ENCODE results near the gene CYTIP.
A peak's percentile ranks its signal among the peaks of the same experiment; 100 is the strongest.

Gene CYTIP

DNA sequence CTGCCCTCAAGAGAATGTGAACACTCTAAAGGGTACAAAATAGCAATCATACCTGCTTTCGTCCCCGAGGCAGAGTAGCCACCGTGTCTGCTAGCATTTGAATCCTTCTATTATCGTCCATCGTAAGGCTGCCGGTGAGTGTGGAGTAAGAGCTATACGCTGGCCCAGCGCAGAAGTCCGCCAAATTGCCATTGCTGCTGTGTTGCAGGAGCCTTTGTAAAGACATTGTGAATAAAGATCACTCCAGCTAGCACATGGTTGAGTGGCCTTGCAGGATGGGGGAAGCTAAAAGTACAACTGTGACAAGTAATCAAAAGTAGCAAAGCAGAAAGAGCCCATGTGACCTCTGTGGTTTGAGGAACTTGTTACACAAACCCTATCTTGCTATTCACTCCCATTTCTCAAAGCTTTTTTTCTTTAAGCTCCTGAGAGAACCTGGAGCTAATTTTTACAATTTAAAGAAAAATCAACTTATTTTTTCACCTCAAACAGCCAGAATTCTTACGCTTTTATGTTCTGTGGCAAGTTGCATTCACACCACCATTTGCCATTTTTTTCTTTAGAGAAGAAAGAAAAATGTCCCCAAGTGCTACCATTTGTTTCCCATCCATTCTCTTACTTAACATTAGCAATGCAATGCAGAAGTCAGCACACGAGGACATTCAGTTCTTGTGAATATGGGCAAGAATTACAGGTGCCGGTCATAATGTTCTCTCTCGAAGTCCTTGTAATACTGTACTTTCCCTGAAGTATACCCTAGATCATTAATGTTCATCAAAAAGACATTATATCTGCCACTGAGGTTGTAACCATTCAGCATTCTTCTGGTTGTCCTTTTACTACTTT, at the start of gene CYTIP:
Gene CYTIP, minus strand, starts transcription at position 295 of the 846 bp plus-strand sequence. Its CDS starts 69 bp downstream, at position 226.
- no peak for DNase-seq

DNA sequence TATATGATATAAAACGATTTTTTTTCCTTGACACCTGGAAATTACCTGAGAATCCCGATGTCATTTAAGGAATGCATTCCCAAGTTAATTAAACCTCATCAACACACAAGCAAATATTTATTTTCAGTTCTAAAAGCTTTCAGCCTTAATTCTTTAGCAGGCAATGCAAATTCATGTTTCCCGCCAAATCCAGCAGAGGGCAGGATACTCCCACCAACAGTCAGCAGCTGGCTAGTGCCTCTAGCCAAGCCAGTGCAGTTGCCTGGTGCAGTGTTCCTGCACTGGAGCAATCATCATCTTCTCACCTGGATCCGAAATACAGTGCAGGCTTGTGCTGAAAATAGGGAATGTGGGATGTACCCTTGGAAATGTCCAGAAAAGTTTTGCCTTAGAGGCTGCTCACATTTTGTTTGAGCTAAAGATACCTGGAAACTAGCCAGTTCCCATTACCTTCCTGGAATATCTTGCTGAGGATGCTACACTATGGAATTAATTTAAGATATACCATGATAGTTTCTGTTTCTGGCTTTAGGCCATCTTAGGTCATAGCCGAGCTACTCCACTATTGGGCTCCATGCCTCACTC, 48.4 kb upstream of the CYTIP start:
- DNase-seq = peak in 1 of 2 experiments; percentile 10

DNA sequence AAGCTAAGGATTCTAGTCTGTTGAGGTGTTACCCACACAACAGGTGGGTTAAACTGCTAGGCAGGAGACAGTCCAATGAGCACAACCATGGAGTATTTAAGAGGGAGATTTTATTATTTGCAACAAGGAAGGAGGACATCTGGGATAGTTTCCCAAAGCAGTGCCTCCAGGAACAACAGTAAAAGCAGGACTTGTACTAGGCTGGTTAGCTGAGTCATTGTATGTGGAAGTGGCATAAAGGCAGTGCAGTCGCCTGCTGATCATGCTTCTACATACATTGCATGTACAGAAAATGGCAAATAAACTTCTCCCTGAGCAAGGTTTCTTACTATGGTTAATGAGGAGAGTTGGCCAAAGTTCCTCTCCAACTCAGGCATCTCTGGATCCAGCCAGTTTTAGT, 46.1 kb upstream of the CYTIP start:
- no peak for DNase-seq

DNA sequence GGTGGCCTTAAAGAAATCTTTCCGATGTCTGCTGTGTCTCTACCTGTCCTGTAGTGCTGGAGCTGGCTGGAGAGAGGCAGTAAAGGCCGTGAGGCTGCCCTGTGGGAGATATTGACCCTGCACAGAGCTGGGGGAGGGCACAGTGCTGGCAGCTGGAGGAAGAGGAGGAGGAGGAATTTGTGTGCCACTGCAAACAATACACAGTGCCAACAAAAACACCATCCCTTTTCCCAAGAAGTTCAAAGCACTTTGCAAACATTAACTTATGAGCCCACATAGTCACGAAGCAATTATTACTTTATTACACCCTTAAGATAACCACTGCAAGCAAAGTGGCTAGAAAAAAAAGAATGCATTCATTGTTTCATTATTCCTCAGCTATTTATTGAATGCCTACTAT, 45.0 kb upstream of the CYTIP start:
- DNase-seq = no peak

DNA sequence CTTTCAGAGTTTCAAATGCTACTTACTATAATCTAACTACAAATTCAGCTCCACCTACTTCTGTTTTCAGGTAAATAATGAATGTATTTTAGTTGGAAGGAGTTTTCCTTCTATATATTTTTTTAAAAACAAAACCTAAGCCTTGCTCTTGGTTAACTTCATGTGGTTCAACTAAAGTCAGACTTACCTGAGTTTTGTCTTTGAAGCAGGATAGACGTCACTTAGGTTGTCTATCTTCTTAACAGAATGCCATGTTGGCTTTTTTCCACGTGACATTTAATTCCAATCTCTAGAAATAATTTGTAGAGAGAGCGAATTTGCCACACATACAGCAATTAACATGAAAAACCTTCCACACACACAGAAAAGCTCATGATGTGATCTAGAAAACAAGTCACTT, 43.9 kb upstream of the CYTIP start:
- DNase-seq = no peak

DNA sequence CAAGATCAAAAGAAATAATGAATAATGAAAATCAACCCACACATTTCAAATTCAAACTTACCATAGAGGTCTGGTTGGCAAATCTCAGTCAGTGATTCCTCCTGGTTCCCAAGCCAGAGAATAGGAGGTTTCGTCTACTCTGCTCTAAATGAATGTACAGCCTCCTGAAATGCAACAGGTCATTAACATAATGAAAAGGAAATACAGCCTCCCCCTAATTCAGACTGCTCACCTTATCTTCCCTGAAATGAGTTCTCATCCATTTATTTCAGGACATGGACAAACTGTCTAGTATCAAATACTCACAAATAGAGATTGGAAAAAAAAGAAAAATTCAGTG, 43.4 kb upstream of the CYTIP start:
- DNase-seq = no peak

DNA sequence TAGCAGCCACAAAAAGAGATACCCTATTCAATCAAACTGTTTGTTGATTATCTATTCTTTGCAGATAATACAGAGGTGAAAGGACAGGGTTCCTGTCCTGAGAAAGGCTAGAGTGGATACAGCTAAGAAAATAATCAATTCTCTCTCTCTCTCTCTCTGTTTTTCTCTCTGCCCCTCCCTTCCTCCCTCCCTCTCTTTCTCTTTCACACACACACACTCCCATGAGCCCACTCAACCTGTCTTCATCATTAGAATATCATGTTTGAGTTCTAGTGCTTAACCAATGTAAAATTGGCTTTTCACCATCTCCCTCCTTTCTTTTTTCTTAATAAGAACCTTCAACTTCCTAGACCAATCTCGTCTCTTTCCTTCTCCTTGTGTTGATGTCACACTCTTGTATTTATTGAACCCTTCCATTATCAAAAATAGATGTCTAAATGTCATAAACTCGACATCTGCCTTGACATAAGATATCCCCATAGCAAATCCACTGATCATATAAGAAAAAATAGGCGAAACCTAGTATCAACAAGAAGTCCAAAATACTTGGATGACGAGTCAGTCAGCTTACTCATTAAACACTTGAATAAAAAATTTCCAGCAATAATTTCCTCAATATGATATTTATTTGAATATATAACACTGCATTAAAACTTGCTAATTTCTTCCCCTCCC, 42.8 kb upstream of the CYTIP start:
- DNase-seq = no peak

DNA sequence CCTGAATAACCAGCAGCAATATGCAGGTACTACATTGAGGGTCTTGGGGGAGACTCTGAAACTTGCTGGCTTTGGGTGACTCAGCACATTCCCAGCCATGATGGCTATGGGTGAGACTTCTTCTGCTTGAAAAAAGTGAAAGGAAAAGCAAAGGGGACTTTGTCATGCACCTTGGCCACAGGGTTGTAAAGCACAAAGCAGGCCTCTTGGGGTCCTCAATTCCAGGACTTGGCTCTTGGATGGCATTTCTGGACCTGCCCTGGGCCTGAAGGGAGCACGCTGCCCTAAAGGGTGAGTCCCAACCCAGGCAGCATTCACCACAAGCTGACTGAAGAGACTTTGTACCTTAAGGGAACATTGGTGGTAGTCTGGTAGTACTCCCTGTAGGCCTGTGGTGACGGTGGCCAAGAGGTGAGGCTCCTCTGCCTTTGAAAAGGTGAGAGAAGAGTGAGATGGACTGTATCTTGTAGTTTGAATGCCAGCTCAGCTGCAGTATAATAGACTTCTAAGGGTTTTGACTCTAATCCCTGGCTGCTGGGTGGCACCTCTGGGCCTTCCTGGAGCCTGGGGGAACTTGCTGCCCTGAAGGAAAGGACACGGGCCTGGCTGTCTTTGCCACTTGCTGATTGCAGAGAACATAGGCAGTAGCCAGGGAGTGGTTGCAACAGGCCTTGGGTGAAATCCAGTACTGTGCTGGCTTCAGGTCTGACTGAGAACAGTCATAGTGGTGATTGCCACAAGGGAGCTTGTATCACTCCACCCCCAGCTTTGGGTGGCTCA, 36.5 kb upstream of the CYTIP start:
- DNase-seq = no peak

DNA sequence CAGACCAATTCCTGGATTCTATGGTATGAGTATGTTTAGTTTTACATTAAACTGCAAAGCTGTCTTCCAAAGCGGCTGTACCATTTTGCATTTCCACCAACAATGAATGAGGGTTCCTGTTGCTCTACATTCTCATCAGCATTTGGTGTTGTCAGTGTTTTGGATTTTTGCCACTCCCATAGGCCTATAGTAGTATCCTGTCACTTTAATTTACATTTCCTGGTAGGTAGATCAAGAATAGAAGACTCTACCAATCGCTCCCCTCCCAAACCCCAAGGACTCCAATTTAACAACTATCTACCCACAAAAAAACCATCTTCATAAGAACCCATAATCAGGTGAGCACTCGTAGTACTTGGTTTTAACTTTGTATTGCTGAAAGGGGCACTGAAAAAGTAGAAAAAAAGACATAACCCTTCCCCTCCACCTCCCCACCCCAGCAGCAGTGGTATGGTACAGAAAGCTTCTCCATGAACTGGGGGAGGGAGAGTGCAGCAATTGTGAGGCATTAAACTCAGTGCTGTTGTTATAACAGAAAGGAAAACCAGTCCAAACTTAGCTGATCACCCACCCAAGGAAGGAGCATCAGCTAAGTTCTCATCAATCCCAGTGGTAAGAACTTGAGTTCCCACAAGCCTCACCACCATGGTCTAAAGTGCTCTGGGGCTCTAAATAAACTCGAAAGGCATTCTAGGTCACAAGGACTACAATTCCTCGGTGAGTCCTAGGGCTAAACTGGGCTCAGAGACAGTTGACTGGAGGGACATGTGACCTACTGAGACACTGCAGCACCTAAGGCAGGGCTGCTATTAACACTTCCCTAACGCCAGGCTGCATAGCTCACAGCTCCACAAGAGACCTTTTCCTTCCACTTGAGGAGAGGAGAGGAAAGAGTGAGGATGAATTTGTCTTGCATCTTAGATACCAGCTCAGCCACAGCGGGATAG, 35.5 kb upstream of the CYTIP start:
- DNase-seq = no peak

DNA sequence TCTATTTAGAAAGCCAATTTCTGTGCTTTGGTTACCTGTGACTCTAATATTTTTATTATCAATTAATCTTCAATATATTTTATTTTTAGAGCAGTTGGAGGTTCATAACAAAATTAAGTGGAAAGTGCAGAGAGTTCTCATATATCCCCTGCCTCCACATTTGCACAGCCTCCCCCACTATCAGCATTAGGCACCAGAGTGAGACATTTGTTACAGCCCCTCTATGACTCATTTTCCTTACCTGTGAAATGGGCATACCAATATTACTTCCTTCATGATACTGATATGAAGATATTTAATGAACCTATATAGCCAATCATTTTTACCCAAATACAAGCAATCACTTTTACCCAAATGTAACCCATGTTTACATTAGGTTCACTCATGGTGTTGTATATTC, 34.0 kb upstream of the CYTIP start:
- DNase-seq = no peak

DNA sequence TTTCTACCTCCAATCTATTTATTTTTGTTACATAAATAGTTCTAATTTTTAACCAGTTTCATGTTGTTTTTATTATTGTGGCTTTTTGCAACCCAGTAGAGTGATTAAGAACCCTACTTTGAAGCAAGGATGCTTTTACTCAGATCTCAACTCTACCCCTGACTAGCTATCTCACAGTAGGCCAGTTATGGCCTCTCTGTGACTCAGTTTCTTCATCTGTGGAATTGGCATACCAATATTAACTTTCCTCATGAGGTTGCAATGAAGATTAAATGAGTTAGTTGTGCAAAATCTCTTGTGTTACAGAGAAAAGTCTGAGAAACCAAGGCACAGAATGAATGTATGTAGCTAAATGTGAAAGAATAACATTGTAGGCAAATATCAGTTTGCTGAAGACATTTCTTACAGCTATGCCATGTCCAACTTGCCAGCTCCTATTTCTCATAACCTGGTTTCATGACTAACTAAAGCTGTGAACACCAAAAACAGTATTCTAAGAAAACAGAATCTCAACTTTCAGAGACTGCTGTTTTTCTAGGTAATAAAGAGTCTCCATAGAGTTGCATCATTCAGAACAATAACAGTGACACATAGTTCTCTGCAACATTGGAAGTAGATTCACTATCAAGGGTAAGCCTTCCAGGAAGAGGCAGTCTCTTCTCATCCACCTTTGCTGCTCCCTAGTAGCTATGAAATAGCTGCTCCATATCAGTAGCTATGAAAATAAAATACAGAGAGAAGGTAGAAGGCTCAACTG, 33.2 kb upstream of the CYTIP start:
- no peak for DNase-seq

DNA sequence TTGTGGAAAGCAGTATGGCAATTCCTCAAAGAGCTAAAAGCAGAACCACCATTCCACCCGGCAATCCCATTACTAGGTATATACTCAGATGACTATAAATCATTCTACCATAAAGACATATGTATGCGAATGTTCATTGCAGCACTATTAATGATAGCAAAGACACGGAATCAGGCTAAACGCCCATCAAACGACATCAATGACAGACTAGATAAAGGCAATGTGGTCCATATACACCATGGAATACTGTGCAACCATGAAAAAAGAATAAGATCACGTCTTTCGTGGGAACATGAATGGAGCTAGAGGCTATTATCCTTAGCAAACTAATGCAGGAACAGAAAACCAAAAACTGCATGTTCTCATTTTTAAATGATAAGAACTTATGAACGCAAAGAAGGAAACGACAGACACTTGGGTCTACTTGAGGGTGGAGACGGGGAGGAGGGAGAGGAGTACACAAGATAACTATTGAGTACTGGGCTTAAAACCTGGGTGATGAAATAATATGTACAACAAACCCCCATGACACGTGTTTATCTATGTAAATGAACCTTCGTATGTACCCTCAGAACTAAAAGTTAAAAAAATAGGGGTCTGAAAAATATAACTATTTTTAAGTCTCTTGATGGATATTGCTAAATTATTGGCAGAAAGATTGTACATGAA, 32.0 kb upstream of the CYTIP start:
- no peak for DNase-seq

DNA sequence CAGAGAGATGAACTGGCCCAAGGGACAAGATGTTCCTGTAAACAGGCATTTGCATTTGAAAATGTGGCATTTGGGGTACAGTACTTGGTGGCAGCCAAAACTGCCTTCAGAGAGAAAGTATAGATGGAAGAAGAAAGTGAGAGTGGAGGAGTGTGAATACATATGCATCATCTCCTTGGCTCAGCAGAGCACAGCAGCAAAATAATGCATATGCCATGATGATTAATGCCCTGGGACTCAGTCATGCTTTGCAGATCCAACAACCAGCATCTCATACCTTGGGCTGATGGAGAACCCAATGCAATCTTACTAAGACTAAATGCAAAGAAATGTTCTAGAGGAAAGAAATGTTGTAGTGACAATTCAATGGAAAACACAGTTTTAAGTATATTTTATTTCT, 29.7 kb upstream of the CYTIP start:
- DNase-seq = no peak

DNA sequence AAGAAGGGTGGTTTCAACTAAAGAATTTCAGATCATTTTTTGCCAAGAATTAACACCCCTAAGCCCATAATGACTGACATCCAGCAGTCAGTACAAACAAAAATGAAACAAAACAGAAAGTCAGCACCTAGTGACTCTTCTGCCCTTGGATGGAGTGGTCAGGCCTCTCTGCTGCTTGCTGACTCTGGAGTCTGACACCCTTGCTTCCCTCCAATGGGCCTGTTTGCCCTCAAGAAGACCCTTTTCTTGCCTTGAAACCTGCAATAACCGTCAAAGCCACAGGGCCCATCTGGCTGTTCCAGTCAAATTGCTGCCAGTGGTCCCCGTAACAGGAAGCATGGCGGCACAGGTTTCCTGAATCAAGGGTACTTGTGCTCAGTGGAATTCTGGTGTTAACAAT, 27.2 kb upstream of the CYTIP start:
- no peak for DNase-seq

DNA sequence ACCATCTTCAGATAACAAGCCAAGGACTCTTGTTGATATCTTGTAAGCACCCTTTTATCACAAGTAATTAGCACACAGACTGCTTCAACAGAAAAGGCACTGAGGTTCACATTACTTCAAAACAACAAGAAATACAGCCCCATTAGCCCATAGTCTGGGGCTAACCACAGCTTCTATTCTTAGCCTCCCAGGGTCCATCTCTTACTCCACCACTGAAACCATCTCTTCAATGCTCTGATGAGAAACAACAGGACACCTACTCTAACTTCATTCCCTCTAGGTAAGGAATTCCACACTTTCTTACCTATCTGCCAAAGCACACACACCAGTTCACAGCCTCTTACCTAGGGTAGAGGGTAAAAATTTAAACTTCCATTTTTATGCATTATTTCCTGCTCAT, 26.4 kb upstream of the CYTIP start:
- no peak for DNase-seq

DNA sequence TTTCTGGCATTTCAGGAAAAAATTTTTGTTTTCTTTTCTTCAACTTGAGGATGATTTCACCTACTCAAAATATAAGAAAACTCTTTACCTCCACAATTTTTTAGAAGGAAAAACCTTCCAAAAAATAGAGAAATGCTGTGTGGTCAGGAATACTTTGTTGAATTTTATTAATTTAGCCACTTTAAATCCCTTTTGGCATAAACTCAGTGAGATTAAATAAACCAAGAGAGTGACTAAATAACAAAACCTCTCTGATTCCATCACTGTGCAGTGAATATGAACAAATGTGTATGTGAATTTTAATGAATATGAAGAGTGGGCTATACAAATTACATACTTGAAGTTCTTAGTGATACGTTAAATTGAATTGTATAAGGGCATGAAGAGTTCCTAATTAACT, 25.8 kb upstream of the CYTIP start:
- no peak for DNase-seq

DNA sequence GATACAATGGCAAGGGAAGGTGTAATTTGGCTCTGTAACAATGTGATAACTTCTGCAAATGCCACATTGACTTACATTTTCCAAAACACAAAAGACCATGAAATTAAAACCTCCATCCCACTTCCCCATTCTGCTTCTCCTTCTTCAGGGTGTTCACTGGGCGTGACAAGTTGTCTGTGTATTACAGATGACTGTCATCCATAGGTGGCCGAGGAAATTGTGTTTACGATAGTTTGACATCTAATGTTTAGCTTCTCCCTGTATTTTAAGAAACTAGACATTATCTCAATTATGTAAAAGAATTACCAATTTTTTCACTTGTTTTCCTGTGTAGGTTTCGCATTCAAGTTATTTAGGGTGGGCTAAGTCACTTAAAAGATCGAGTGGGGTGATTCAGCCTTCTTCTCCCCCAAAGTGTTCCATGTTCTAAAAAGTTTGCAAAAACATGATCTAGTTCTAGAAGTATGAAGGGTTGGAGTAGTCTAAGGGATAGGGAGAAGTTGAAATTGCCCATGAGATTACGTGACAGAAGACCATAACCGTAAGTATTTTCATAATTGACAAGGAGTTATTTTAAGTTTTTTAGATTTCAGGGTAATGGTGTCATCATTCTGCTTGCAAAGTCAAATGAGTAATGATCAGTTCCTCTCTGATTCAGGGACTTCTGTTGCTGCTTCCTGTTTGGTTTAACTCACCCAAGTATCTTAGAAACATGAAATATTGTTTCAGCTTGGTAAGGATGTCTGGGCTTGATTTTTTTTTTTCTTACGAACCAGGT, 25.2 kb upstream of the CYTIP start:
- DNase-seq = no peak

DNA sequence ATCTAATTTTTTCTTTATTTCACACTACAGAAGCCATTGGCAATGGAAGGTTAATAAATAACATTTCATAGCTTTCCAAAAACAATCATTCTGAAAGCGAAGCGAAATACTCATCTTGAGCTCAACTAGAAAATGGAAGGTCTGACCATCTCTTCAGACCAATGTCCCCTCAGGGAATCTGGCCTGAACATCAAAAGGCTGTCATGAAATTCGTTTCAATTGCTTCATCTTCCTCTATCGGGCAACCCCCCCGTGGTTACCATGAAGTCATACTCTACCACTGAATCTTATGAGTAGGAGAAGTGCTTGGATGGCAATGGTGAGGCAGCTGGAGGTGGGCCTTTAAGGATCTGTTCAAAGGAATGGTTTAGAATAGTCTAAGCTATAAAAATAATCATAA, 22.9 kb upstream of the CYTIP start:
- DNase-seq = no peak

DNA sequence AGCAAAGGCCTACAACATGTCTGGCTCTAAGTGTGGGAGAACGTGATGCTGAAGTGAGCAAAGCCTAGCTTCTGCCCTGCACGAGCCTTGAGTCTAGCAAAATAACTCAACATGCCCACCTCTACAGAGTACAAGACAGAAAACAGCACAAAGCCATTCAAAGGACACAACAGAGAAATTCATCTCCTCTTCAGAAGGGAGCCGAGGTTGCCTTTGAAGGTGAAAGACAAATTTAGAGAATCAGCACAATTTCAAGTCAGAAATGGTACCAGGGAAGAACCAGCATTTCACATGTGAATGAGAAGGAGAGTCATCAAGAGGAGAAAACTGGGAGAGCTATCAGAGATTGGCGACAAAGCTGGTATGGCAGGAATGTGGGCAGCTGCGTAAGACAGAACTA, 21.7 kb upstream of the CYTIP start:
- no peak for DNase-seq

DNA sequence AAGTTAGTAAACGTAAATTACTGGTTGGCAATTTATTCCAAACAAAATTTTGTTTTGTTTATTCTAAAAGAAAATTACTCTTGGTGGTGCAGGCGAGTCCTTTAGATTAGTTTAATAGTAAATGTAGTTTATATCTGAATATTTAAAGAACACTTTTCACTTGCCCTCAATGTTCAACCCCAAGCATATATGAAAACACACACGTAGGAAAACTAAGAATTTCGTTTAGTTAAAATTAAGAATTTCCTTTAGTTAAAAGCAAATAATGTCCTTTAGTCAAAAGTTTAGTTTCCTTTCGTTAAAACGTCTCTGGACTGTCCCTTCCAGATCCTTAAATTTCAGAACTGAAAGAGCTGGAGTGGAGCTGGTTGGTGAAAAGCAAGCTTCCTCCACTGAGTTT, 19.1 kb upstream of the CYTIP start:
- no peak for DNase-seq
